GM12878 (cell line): ENCODE measurements around the gene CHRM2.

ENCODE experiments used
- ATF2 ChIP-seq: IDR thresholded peaks from 2 replicates; pipeline ENCODE4 v1.6.1; 2012; ENCODE audit warnings: low read length, inconsistent platforms
- BCLAF1 ChIP-seq: fragments of 450-650 bp; IDR thresholded peaks from 2 replicates; pipeline ENCODE4 v1.6.1; 2017; ENCODE audit warnings: antibody characterized with exemption, mild to moderate bottlenecking, moderate library complexity
- CREB1 ChIP-seq: IDR thresholded peaks from 2 replicates; pipeline ENCODE4 v1.6.1; 2012; ENCODE audit warnings: low read depth, mild to moderate bottlenecking, inconsistent platforms
- CTCF ChIP-seq, 3 experiments: IDR thresholded peaks in 2 of 3; conservative IDR thresholded peaks in 1 of 3; 2 replicates each; pipeline ENCODE4 v1.5.1; 2011; ENCODE audit warnings: low read depth in 3 of 3, low read length in 3 of 3, mild to moderate bottlenecking in 3 of 3, control low read depth in 2 of 3, moderate library complexity in 2 of 3, inconsistent platforms in 1 of 3, mixed read lengths in 1 of 3; ENCODE audit not compliant: control insufficient read depth in 2 of 3, insufficient read depth in 1 of 3; ENCODE audit errors: extremely low read depth in 1 of 3
- ZNF24 ChIP-seq: fragments of 450-650 bp; IDR thresholded peaks from 2 replicates; pipeline ENCODE4 v1.6.1; 2017; ENCODE audit warnings: antibody characterized with exemption, mild to moderate bottlenecking

GRCh38 chr7:136900005-136900404 lies 31.6 kb downstream of the CHRM2 start:
- TF ChIP-seq CTCF (IDR thresholded peaks at IDR 0.05 in 2 of 3, conservative IDR thresholded peaks at IDR 0.05 in 1 of 3; ENCODE audit: control insufficient read depth in 2 of 3, extremely low read depth in 1 of 3, insufficient read depth in 1 of 3, low read depth in 3 of 3, low read length in 3 of 3) (no peak), BCLAF1 (no peak), ATF2 (no peak), CREB1 (no peak), ZNF24 (no peak)
